Ovary (tissue), 1 donor: ENCODE measurements around the gene DOK3.

Source experiments
- EP300 ChIP-seq: sonication (generic); formaldehyde crosslinking; IDR thresholded peaks from one replicate; pipeline ENCODE4 v1.6.1; 2017; ENCODE audit warnings: antibody characterized with exemption
- POLR2A ChIP-seq: fragments of 450-650 bp; IDR thresholded peaks from one replicate; pipeline ENCODE4 v1.6.1; 2017; ENCODE audit warnings: antibody characterized with exemption, mild to moderate bottlenecking, moderate library complexity

- TF ChIP-seq POLR2A (no peak), EP300 (no peak)
These were observed 30.8 kb upstream of the DOK3 start for GRCh38 chr5:177540438-177540837.
